ENCODE data around the gene PCDH9.

Gene PCDH9

GRCh38 chr13:66347486-66348117, 882.5 kb downstream of the PCDH9 start:
- DNase-seq: no peak
- H3K4me2 ChIP-seq (ENCODE audit: low read length): no peak overlapping the region
- H2BK5ac ChIP-seq (ENCODE audit: low read depth, low read length, poor library complexity): no peak overlapping the region
- H3K14ac ChIP-seq (ENCODE audit: low read length): no peak overlapping the region
- H2BK120ac ChIP-seq (ENCODE audit: insufficient read depth, low read length, poor library complexity): no peak overlapping the region
- no CpG with 5 or more reads among the region's 4 CpGs for WGBS (ENCODE audit: extremely low coverage, insufficient coverage, insufficient read length)
- no peak overlapping the region for H3K18ac ChIP-seq (ENCODE audit: low read length)
- H2AK5ac ChIP-seq (ENCODE audit: low read length): no peak overlapping the region
- H3K4me1 ChIP-seq (ENCODE audit: control insufficient read depth in 1 of 2, insufficient read depth in 2 of 2, low read length in 2 of 2): peaks cover 0 to 1% of the 10 kb centered on the region in 2 experiments
- H3K4ac ChIP-seq (ENCODE audit: low read depth, low read length): no peak overlapping the region
- no peak overlapping the region for H3K9ac ChIP-seq (ENCODE audit: low read length)
- H3K27ac ChIP-seq (ENCODE audit: low read depth, low read length): no peak overlapping the region
- no peak overlapping the region for H4K91ac ChIP-seq (ENCODE audit: low read depth, low read length)
- H3K23ac ChIP-seq (ENCODE audit: low read length): no peak overlapping the region
- no peaks in the 10 kb centered on the region for H3K27me3 ChIP-seq (ENCODE audit: insufficient read depth, low read length)
- no peaks in the 10 kb centered on the region for H3K9me3 ChIP-seq (ENCODE audit: insufficient read depth, low read depth, low read length)
- no peak overlapping the region for H3K4me3 ChIP-seq (ENCODE audit: low read depth, low read length)
- no peaks in the 10 kb centered on the region for H3K79me1 ChIP-seq (ENCODE audit: low read length)
- H3K79me2 ChIP-seq (ENCODE audit: control insufficient read depth, insufficient read depth, low read length, poor library complexity): no peaks in the 10 kb centered on the region
- no peak overlapping the region for H2AFZ ChIP-seq (ENCODE audit: insufficient read depth, low read length, poor library complexity)
- H3K36me3 ChIP-seq (ENCODE audit: control insufficient read depth in 1 of 2, insufficient read depth in 2 of 2, low read length in 2 of 2): no peaks in the 10 kb centered on the region
- no peak overlapping the region for H4K12ac ChIP-seq (ENCODE audit: low read depth, low read length)
- H2BK12ac ChIP-seq (ENCODE audit: low read length): no peak overlapping the region
- H4K8ac ChIP-seq (ENCODE audit: low read depth, low read length): no peak overlapping the region

GRCh38 chr13:66345971-66346370, 884.2 kb downstream of the PCDH9 start:
- Histone ChIP-seq H3K4me2 (ENCODE audit: low read length) (no peak overlapping the region), H3K79me2 (ENCODE audit: control insufficient read depth, insufficient read depth, low read length, poor library complexity) (no peaks in the 10 kb centered on the region), H2AFZ (ENCODE audit: insufficient read depth, low read length, poor library complexity) (no peak overlapping the region), H2BK120ac (ENCODE audit: insufficient read depth, low read length, poor library complexity) (no peak overlapping the region), H3K4me3 (ENCODE audit: low read depth, low read length) (no peak overlapping the region), H3K18ac (ENCODE audit: low read length) (no peak overlapping the region), H3K27ac (ENCODE audit: low read depth, low read length) (no peak overlapping the region), H3K4me1 (ENCODE audit: control insufficient read depth in 1 of 2, insufficient read depth in 2 of 2, low read length in 2 of 2) (peaks cover 0 to 1% of the 10 kb centered on the region in 2 experiments), H3K27me3 (ENCODE audit: insufficient read depth, low read length) (no peaks in the 10 kb centered on the region), H4K91ac (ENCODE audit: low read depth, low read length) (no peak overlapping the region), H2BK5ac (ENCODE audit: low read depth, low read length, poor library complexity) (no peak overlapping the region), H2AK5ac (ENCODE audit: low read length) (no peak overlapping the region), H3K9ac (ENCODE audit: low read length) (no peak overlapping the region), H3K14ac (ENCODE audit: low read length) (no peak overlapping the region), H4K8ac (ENCODE audit: low read depth, low read length) (no peak overlapping the region), H3K79me1 (ENCODE audit: low read length) (no peaks in the 10 kb centered on the region), H3K4ac (ENCODE audit: low read depth, low read length) (no peak overlapping the region), H3K23ac (ENCODE audit: low read length) (no peak overlapping the region), H4K12ac (ENCODE audit: low read depth, low read length) (no peak overlapping the region), H3K36me3 (ENCODE audit: control insufficient read depth in 1 of 2, insufficient read depth in 2 of 2, low read length in 2 of 2) (no peaks in the 10 kb centered on the region), H3K9me3 (ENCODE audit: insufficient read depth, low read depth, low read length) (no peaks in the 10 kb centered on the region), H2BK12ac (ENCODE audit: low read length) (no peak overlapping the region)
- whole genome bisulfite sequencing (ENCODE audit: extremely low coverage, insufficient coverage, insufficient read length): no CpG with 5 or more reads among the region's 8 CpGs
- no peak for DNase-seq

DNA sequence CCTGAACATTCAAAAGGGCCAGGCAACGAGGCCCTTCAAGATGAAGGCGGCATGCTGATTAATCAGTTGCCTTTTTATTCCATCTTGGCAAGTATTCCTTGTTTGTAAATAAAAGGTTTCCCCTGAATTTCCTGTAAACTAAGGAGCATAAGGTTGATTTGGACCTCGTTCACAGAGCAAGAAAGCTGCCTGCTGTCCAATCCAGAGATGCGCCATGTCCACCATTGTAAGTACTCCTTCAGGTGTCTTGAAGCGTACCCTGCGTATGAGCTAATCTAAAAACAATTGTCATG, 884.7 kb downstream of the PCDH9 start:
- no peak for DNase-seq
- Histone ChIP-seq H3K18ac (ENCODE audit: low read length) (no peak overlapping the region), H2AFZ (ENCODE audit: insufficient read depth, low read length, poor library complexity) (no peak overlapping the region), H4K12ac (ENCODE audit: low read depth, low read length) (no peak overlapping the region), H2BK12ac (ENCODE audit: low read length) (no peak overlapping the region), H3K9ac (ENCODE audit: low read length) (no peak overlapping the region), H3K14ac (ENCODE audit: low read length) (no peak overlapping the region), H2AK5ac (ENCODE audit: low read length) (no peak overlapping the region), H4K8ac (ENCODE audit: low read depth, low read length) (no peak overlapping the region), H4K91ac (ENCODE audit: low read depth, low read length) (no peak overlapping the region), H3K4me2 (ENCODE audit: low read length) (no peak overlapping the region), H3K79me1 (ENCODE audit: low read length) (no peaks in the 10 kb centered on the region), H2BK120ac (ENCODE audit: insufficient read depth, low read length, poor library complexity) (no peak overlapping the region), H3K79me2 (ENCODE audit: control insufficient read depth, insufficient read depth, low read length, poor library complexity) (no peaks in the 10 kb centered on the region), H3K9me3 (ENCODE audit: insufficient read depth, low read depth, low read length) (no peaks in the 10 kb centered on the region), H2BK5ac (ENCODE audit: low read depth, low read length, poor library complexity) (no peak overlapping the region), H3K4me3 (ENCODE audit: low read depth, low read length) (no peak overlapping the region), H3K4me1 (ENCODE audit: control insufficient read depth in 1 of 2, insufficient read depth in 2 of 2, low read length in 2 of 2) (peaks cover 0 to 1% of the 10 kb centered on the region in 2 experiments), H3K36me3 (ENCODE audit: control insufficient read depth in 1 of 2, insufficient read depth in 2 of 2, low read length in 2 of 2) (no peaks in the 10 kb centered on the region), H3K27me3 (ENCODE audit: insufficient read depth, low read length) (no peaks in the 10 kb centered on the region), H3K27ac (ENCODE audit: low read depth, low read length) (no peak overlapping the region), H3K23ac (ENCODE audit: low read length) (no peak overlapping the region), H3K4ac (ENCODE audit: low read depth, low read length) (no peak overlapping the region)
- no CpG with 5 or more reads among the region's 6 CpGs for WGBS (ENCODE audit: extremely low coverage, insufficient coverage, insufficient read length)

DNA sequence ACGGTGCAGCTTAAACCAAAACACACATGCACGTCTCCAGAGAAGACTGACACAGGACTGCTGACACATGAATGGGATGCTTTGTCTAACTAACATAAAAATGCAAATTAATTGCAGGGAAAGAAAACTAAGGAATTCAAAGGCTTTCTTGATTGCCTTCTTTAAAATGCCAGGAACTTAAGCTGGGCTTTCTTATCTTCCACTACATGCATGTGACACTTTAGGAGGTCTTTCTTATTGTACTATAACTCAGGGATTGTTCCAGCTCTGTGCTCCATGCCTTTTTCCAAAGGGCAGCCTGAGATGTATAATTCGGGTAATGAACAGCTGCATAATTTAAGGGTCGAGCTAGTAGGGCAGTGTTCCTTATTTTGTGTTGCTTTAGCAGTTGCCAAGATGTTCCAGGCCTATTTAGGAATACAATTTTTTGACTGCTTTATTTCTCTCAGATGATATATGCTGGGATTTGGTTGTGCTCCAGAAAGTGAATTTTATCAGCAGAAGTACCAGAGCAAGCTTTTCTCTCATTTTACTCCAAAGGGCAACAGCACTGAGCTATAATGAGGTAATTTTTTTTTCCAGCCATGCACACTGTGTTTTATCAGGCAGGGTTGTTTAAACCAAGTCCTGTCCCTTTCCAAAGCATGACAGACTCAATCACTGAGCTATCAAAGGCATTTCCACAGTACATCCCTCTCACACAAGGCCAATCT, 885.2 kb downstream of the PCDH9 start:
- Histone ChIP-seq H2AFZ (ENCODE audit: insufficient read depth, low read length, poor library complexity) (no peak overlapping the region), H3K18ac (ENCODE audit: low read length) (no peak overlapping the region), H4K91ac (ENCODE audit: low read depth, low read length) (no peak overlapping the region), H3K4me1 (ENCODE audit: control insufficient read depth in 1 of 2, insufficient read depth in 2 of 2, low read length in 2 of 2) (peaks cover 0 to 1% of the 10 kb centered on the region in 2 experiments), H3K79me2 (ENCODE audit: control insufficient read depth, insufficient read depth, low read length, poor library complexity) (no peaks in the 10 kb centered on the region), H3K4me3 (ENCODE audit: low read depth, low read length) (no peak overlapping the region), H2BK5ac (ENCODE audit: low read depth, low read length, poor library complexity) (no peak overlapping the region), H3K27me3 (ENCODE audit: insufficient read depth, low read length) (no peaks in the 10 kb centered on the region), H2AK5ac (ENCODE audit: low read length) (no peak overlapping the region), H3K79me1 (ENCODE audit: low read length) (no peaks in the 10 kb centered on the region), H3K23ac (ENCODE audit: low read length) (no peak overlapping the region), H2BK12ac (ENCODE audit: low read length) (no peak overlapping the region), H3K4ac (ENCODE audit: low read depth, low read length) (no peak overlapping the region), H3K4me2 (ENCODE audit: low read length) (no peak overlapping the region), H4K8ac (ENCODE audit: low read depth, low read length) (no peak overlapping the region), H3K14ac (ENCODE audit: low read length) (no peak overlapping the region), H3K27ac (ENCODE audit: low read depth, low read length) (no peak overlapping the region), H3K36me3 (ENCODE audit: control insufficient read depth in 1 of 2, insufficient read depth in 2 of 2, low read length in 2 of 2) (no peaks in the 10 kb centered on the region), H4K12ac (ENCODE audit: low read depth, low read length) (no peak overlapping the region), H2BK120ac (ENCODE audit: insufficient read depth, low read length, poor library complexity) (no peak overlapping the region), H3K9ac (ENCODE audit: low read length) (no peak overlapping the region), H3K9me3 (ENCODE audit: insufficient read depth, low read depth, low read length) (no peaks in the 10 kb centered on the region)
- WGBS (ENCODE audit: extremely low coverage, insufficient coverage, insufficient read length): no CpG with 5 or more reads among the region's 4 CpGs
- DNase-seq: no peak

All from trophoblast cell (in vitro differentiated cells and primary cell).